Mesenchymal stem cell (in vitro differentiated cells and primary cell): ENCODE results near the gene COMTD1.
"Not testable (repeated sequence)": the region's sequence is repeated elsewhere in the genome, so short reads cannot be mapped to it uniquely, and the experiment has no call there.

Source experiments
- DNase-seq: peaks from one replicate; pipeline ENCODE4 v3.0.0-alpha.2; 2013
- H2AFZ ChIP-seq: one replicate; pipeline ENCODE4 v1.6.1; 2013; ENCODE audit warnings: low read depth, mild to moderate bottlenecking, control low read depth, inconsistent platforms, low read length, moderate library complexity
- H2AK5ac ChIP-seq: 2 replicates; pipeline ENCODE4 v1.6.1; 2013; ENCODE audit warnings: low read length, moderate library complexity, mild to moderate bottlenecking, inconsistent platforms; ENCODE audit not compliant: severe bottlenecking
- H2BK120ac ChIP-seq: one replicate; pipeline ENCODE4 v1.6.1; 2013; ENCODE audit warnings: low read depth, mild to moderate bottlenecking, inconsistent platforms, low read length, moderate library complexity
- H2BK12ac ChIP-seq, 2 experiments: one replicate each; pipeline ENCODE4 v1.6.1; 2013; ENCODE audit warnings: inconsistent platforms in 2 of 2, low read length in 2 of 2, mild to moderate bottlenecking in 2 of 2, moderate library complexity in 2 of 2, control low read depth in 1 of 2
- H2BK15ac ChIP-seq: one replicate; pipeline ENCODE4 v1.6.1; 2013; ENCODE audit warnings: mild to moderate bottlenecking, low read depth, inconsistent platforms; ENCODE audit not compliant: poor library complexity, severe bottlenecking
- H2BK5ac ChIP-seq: 2 replicates; pipeline ENCODE4 v1.6.1; 2013; ENCODE audit warnings: low read depth, mild to moderate bottlenecking, low read length, control low read depth, inconsistent platforms; ENCODE audit not compliant: poor library complexity, severe bottlenecking
- H3K14ac ChIP-seq, 2 experiments: one replicate each; pipeline ENCODE4 v1.6.1; 2013; ENCODE audit warnings: inconsistent platforms in 2 of 2, low read length in 2 of 2, control low read depth in 1 of 2, mild to moderate bottlenecking in 1 of 2, moderate library complexity in 1 of 2
- H3K18ac ChIP-seq, 2 experiments: one replicate each; pipeline ENCODE4 v1.6.1; 2013; ENCODE audit warnings: inconsistent platforms in 2 of 2, low read length in 2 of 2, control low read depth in 1 of 2, low read depth in 1 of 2, mild to moderate bottlenecking in 1 of 2
- H3K23ac ChIP-seq, 2 experiments: one replicate each; pipeline ENCODE4 v1.6.1; 2013; ENCODE audit warnings: inconsistent platforms in 2 of 2, low read length in 2 of 2, mild to moderate bottlenecking in 2 of 2, moderate library complexity in 2 of 2, control low read depth in 1 of 2
- H3K27ac ChIP-seq: 2 replicates; pipeline ENCODE4 v1.5.1; 2013; ENCODE audit warnings: mild to moderate bottlenecking, moderate library complexity, low read length, control low read depth, inconsistent platforms; ENCODE audit not compliant: poor library complexity, severe bottlenecking
- H3K27me3 ChIP-seq, 2 experiments: 2 replicates each; pipeline versions ENCODE4 v1.6.1 to v1.7.0; 2013; ENCODE audit warnings: low read length in 2 of 2, mild to moderate bottlenecking in 2 of 2, moderate library complexity in 2 of 2, control low read depth in 1 of 2, inconsistent platforms in 1 of 2; ENCODE audit not compliant: control insufficient read depth in 1 of 2, insufficient read depth in 1 of 2
- H3K36me3 ChIP-seq, 2 experiments: 2 replicates each; pipeline versions ENCODE4 v1.6.1 to v1.7.0; 2013; ENCODE audit warnings: low read length in 2 of 2, control low read depth in 1 of 2, inconsistent platforms in 1 of 2, low read depth in 1 of 2, mild to moderate bottlenecking in 1 of 2; ENCODE audit not compliant: insufficient read depth in 2 of 2, control insufficient read depth in 1 of 2
- H3K4ac ChIP-seq, 2 experiments: one replicate each; pipeline ENCODE4 v1.6.1; 2013; ENCODE audit warnings: inconsistent platforms in 2 of 2, low read length in 2 of 2, mild to moderate bottlenecking in 2 of 2, moderate library complexity in 2 of 2, control low read depth in 1 of 2, low read depth in 1 of 2
- H3K4me1 ChIP-seq: 2 replicates; pipeline ENCODE4 v1.6.1; 2013; ENCODE audit warnings: low read depth, low read length, control low read depth; ENCODE audit not compliant: control insufficient read depth, insufficient read depth
- H3K4me2 ChIP-seq: 2 replicates; pipeline ENCODE4 v1.6.1; 2013; ENCODE audit warnings: low read length, mild to moderate bottlenecking, inconsistent platforms; ENCODE audit not compliant: poor library complexity, severe bottlenecking
- H3K4me3 ChIP-seq, 2 experiments: 2 replicates each; pipeline versions ENCODE4 v1.5.1 to v1.7.0; 2013; ENCODE audit warnings: low read length in 2 of 2, mild to moderate bottlenecking in 2 of 2, control low read depth in 1 of 2, low read depth in 1 of 2; ENCODE audit not compliant: insufficient read depth in 1 of 2
- H3K79me1 ChIP-seq: replicated peaks from 2 replicates; pipeline ENCODE4 v1.6.1; 2013; ENCODE audit warnings: mild to moderate bottlenecking, control low read depth, low read length, inconsistent platforms; ENCODE audit not compliant: poor library complexity, severe bottlenecking
- H3K9ac ChIP-seq: 2 replicates; pipeline ENCODE4 v1.7.0; 2013; ENCODE audit warnings: mild to moderate bottlenecking, low read length, moderate library complexity
- H3K9me3 ChIP-seq: 2 replicates; pipeline ENCODE4 v1.7.0; 2013; ENCODE audit warnings: mild to moderate bottlenecking, low read length; ENCODE audit not compliant: control insufficient read depth
- H4K8ac ChIP-seq: one replicate; pipeline ENCODE4 v1.6.1; 2013; ENCODE audit warnings: inconsistent platforms, mild to moderate bottlenecking, low read length, moderate library complexity
- H4K91ac ChIP-seq: one replicate; pipeline ENCODE4 v1.6.1; 2013; ENCODE audit warnings: mild to moderate bottlenecking, low read length, inconsistent platforms
- WGBS: methylation state at CpG from one replicate; pipeline ENCODE4 v1.1.7; 2013; ENCODE audit warnings: mixed read lengths; 5-methylcytosine and 5-hydroxymethylcytosine counted together

Gene COMTD1

DNA sequence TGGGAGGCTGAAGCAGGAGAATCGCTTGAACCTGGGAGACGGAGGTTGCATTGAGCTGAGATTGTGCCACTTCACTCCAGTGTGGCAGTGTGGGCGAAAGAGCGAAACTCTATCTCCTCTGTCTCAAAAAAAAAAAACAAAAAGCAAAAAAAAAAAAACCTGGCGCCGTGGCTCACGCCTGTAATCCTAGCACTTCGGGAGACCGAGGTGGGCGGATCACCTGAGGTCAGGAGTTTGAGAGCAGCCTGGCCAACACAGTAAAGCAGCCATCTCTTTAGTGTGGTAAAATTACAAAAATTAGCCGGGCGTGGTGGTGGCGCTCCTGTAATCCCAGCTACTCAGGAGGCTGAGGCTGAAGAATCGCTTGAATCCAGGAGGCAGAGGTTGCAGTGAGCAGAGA is 29.1 kb downstream of the COMTD1 start:
- H2BK5ac ChIP-seq, H3K14ac ChIP-seq, H3K18ac ChIP-seq, DNase-seq, H2AK5ac ChIP-seq, H2BK15ac ChIP-seq, H3K27ac ChIP-seq, H3K23ac ChIP-seq, H2BK120ac ChIP-seq, H3K4ac ChIP-seq, H3K79me1 ChIP-seq, H3K27me3 ChIP-seq, H3K9me3 ChIP-seq, H4K91ac ChIP-seq, H3K4me2 ChIP-seq, H3K36me3 ChIP-seq, H2AFZ ChIP-seq, H3K4me3 ChIP-seq, H3K9ac ChIP-seq, H4K8ac ChIP-seq, H2BK12ac ChIP-seq: not testable (repeated sequence)
- 88% methylated on average over 14 of the region's 14 CpGs for WGBS
- H3K4me1 ChIP-seq = peaks cover 12% of the 10 kb centered on the region

DNA sequence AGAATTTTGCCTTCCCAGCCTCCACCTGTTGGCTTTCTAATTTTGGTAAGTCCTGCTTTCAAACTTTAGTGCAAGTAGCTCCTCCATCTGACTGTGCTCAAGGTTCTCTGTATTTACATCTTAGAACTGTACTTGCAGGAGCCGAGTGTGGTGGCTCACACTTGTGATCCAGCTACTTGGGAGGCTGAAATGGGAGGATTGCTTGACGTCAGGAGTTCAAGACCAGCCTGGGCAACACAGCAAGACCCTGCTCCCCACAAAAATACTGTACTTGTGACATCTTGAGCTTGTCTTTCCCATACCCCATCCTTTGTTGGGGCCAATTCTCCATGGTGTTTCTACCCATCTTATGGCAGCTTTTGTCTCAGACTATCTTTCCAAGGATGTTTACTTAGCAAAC is 29.8 kb downstream of the COMTD1 start:
- H3K79me1 ChIP-seq = no peaks in the 10 kb centered on the region
- H3K14ac ChIP-seq = no peak overlapping the region
- no peak for DNase-seq
- H4K91ac ChIP-seq = no peak overlapping the region
- no peak overlapping the region for H3K9ac ChIP-seq
- H2BK12ac ChIP-seq = no peak overlapping the region
- no peak overlapping the region for H3K27ac ChIP-seq
- peaks cover 12% of the 10 kb centered on the region for H3K4me1 ChIP-seq
- H4K8ac ChIP-seq = no peak overlapping the region
- H2BK5ac ChIP-seq = no peak overlapping the region
- H2BK15ac ChIP-seq = no peak overlapping the region
- WGBS = 93% methylated on average over 2 of the region's 2 CpGs
- no peak overlapping the region for H2AK5ac ChIP-seq
- no peak overlapping the region for H3K23ac ChIP-seq
- no peak overlapping the region for H2BK120ac ChIP-seq
- no peak overlapping the region for H3K18ac ChIP-seq
- H2AFZ ChIP-seq = no peak overlapping the region
- H3K9me3 ChIP-seq = no peaks in the 10 kb centered on the region
- no peak overlapping the region for H3K4me2 ChIP-seq
- H3K4me3 ChIP-seq = no peak overlapping the region
- H3K36me3 ChIP-seq = peaks cover 0 to 2% of the 10 kb centered on the region in 2 experiments
- no peaks in the 10 kb centered on the region for H3K27me3 ChIP-seq
- no peak overlapping the region for H3K4ac ChIP-seq

DNA sequence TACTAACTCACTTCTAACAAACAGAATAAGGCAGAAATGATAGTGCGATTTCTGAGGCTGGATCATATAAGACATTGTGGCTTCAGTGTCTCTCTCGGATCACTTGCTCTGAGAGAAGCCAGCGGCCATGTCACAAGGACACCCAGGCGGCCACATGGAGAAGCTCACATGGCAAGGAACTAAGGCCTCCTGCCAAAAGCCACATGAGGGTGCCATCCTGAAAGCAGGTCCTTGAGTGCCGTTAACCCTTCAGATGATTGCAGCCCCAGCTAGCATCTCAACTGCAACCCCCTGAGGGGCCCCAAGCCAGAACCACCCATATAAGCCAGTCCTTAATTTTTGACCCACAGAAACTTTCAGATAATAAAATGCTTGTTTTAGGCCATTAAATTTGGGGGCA is 32.0 kb downstream of the COMTD1 start:
- no peak overlapping the region for H3K14ac ChIP-seq
- no peaks in the 10 kb centered on the region for H3K79me1 ChIP-seq
- no peak overlapping the region for H3K23ac ChIP-seq
- peaks cover 4% of the 10 kb centered on the region for H3K4me1 ChIP-seq
- no peak overlapping the region for H4K91ac ChIP-seq
- no peak overlapping the region for H2AK5ac ChIP-seq
- no peak overlapping the region for H4K8ac ChIP-seq
- no peak for DNase-seq
- peak overlapping the region in 1 of 2 experiments; percentile 52 for H2BK12ac ChIP-seq
- H3K18ac ChIP-seq = peak overlapping the region in 1 of 2 experiments; percentile 11
- H3K9me3 ChIP-seq = no peaks in the 10 kb centered on the region
- no peak overlapping the region for H3K4ac ChIP-seq
- H3K36me3 ChIP-seq = peaks cover 0 to 2% of the 10 kb centered on the region in 2 experiments
- no peak overlapping the region for H2BK15ac ChIP-seq
- H3K4me3 ChIP-seq = no peak overlapping the region
- no peak overlapping the region for H2BK5ac ChIP-seq
- no peak overlapping the region for H2AFZ ChIP-seq
- H3K27ac ChIP-seq = no peak overlapping the region
- no peak overlapping the region for H2BK120ac ChIP-seq
- H3K27me3 ChIP-seq = no peaks in the 10 kb centered on the region
- H3K4me2 ChIP-seq = no peak overlapping the region
- peak overlapping the region; percentile 82 for H3K9ac ChIP-seq
- 95% methylated on average over 5 of the region's 5 CpGs for WGBS

DNA sequence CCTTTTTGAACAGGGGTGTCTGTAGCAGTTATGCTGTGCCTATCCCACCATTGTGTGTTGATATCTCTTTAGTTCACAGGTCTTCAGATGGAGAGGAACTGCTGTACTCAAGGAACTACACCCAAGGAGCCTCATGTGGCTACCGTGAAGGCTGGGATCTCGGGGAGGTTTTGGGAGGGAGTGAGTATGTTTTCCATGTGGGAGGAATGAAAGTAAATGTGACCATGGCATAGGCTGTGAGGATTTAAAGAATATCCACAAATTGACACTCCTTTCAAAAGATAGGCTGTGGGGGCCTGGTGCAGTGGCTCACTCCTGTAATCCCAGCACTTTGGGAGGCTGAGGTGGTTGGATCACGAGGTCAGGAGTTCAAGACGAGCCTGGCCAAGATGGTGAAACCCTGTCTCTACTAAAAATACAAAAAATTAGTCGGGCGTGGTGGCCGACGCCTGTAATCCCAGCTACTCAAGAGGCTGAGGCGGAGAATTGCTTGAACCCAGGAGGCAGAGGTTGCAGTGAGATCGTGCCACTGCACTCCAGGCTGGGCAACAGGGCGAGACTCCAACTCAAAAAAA is 32.6 kb downstream of the COMTD1 start:
- H3K14ac ChIP-seq, H2AK5ac ChIP-seq, H2BK120ac ChIP-seq, H3K36me3 ChIP-seq, H2BK5ac ChIP-seq, H4K91ac ChIP-seq, H3K9me3 ChIP-seq, H4K8ac ChIP-seq, H2BK15ac ChIP-seq, H3K4me3 ChIP-seq, H3K79me1 ChIP-seq, H3K27me3 ChIP-seq, H2AFZ ChIP-seq, H3K4me1 ChIP-seq, H3K4me2 ChIP-seq, DNase-seq, H3K23ac ChIP-seq, H3K27ac ChIP-seq: not testable (repeated sequence)
- peak overlapping the region; percentile 82 for H3K9ac ChIP-seq
- H2BK12ac ChIP-seq = peak overlapping the region in 1 of 2 experiments; percentile 40
- H3K4ac ChIP-seq = peak overlapping the region in 1 of 2 experiments; percentile 28
- WGBS = 96% methylated on average over 9 of the region's 11 CpGs
- H3K18ac ChIP-seq = peak overlapping the region in 1 of 2 experiments; percentile 42
